ENCODE data around the gene KRTAP4-2.
"Not testable (repeated sequence)": the region's sequence is repeated elsewhere in the genome, so short reads cannot be mapped to it uniquely, and the experiment has no call there.

The KRTAP4-2 gene

DNA sequence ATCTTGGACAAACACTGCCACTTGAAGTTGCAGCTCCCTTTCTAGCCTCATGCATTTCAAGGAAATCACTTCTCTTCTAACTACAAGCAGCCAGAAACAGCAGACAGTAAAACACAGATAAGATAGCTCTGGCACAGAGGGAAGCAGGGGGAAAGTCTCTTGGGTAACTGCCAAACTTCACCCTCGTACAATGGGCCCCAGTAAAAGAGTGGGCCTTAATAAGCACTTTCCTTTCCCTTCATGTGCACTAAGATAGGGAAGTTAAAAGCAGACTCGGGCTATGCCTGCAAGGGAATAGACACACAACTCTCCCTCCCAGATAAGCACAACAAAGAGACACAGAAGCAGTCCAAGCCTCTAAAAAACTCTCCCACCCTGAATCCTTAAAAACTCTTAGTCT is 24.2 kb downstream of the KRTAP4-2 start:
- Histone ChIP-seq H3K4me1 (no peaks in the 10 kb centered on the region), H3K36me3 (no peaks in the 10 kb centered on the region), H3K27ac (no peak overlapping the region), H3K27me3 (peaks cover 0 to 12% of the 10 kb centered on the region in 2 donors), H3K9me3 (no peaks in the 10 kb centered on the region), H3K4me3 (no peak overlapping the region)
- TF ChIP-seq, protein P1, sequence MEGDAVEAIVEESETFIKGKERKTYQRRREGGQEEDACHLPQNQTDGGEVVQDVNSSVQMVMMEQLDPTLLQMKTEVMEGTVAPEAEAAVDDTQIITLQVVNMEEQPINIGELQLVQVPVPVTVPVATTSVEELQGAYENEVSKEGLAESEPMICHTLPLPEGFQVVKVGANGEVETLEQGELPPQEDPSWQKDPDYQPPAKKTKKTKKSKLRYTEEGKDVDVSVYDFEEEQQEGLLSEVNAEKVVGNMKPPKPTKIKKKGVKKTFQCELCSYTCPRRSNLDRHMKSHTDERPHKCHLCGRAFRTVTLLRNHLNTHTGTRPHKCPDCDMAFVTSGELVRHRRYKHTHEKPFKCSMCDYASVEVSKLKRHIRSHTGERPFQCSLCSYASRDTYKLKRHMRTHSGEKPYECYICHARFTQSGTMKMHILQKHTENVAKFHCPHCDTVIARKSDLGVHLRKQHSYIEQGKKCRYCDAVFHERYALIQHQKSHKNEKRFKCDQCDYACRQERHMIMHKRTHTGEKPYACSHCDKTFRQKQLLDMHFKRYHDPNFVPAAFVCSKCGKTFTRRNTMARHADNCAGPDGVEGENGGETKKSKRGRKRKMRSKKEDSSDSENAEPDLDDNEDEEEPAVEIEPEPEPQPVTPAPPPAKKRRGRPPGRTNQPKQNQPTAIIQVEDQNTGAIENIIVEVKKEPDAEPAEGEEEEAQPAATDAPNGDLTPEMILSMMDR (IDR thresholded peaks at IDR 0.05), result no peak
- no peak for DNase-seq
- intact Hi-C loops (cut with DNase I; ENCODE audit: low total_unique reads), result no loop called here

DNA sequence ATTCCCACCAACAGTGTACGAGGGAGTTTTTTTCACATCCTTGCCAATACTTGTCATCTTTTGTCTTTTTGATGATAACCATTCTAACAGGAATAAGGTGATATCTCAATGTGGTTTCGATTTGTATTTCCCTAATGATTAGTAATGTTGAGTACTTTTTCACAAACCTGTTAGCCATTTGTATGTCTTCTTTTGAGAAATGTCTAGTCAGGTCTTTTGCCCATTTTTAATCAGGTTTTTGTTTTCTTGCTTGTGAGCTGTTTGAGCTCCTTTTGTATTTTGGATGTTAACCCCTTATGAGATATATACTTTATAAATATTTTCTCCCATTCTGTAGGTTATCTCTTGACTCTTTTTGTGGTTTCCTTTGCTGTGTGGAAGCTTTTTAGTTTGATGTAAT is 26.5 kb downstream of the KRTAP4-2 start:
- Histone ChIP-seq H3K27ac (no peak overlapping the region), H3K9me3 (no peaks in the 10 kb centered on the region), H3K4me1 (no peaks in the 10 kb centered on the region), H3K36me3 (no peaks in the 10 kb centered on the region), H3K27me3 (peaks cover 0 to 4% of the 10 kb centered on the region in 2 donors), H3K4me3 (no peak overlapping the region)
- DNase-seq, result no peak
- TF ChIP-seq, protein P1 (IDR thresholded peaks at IDR 0.05), result no peak
- intact Hi-C loops (cut with DNase I; ENCODE audit: low total_unique reads), result no loop called here

DNA sequence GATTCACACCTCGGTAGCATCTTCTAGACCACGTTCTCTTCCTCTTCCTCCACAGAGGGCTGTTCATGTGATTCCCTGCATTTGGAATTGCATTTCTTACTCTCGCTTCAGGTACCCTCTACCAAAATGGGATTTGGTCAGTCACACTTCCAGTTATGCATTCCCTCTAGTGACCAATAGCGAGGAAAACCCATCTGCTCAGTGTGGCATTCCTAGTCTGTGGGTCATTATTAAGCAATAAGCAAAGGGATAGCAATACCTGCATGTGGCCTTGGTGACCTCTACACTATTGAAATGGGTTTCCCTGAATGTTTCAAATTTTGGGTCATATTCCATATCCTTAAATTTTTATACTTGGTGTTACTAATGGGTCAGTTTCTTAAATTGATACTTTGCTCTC is 28.0 kb downstream of the KRTAP4-2 start:
- Histone ChIP-seq H3K4me1 (no peaks in the 10 kb centered on the region), H3K4me3 (no peak overlapping the region), H3K27ac (no peak overlapping the region), H3K36me3 (no peaks in the 10 kb centered on the region), H3K9me3 (no peaks in the 10 kb centered on the region), H3K27me3 (peaks cover 0 to 4% of the 10 kb centered on the region in 2 donors)
- TF ChIP-seq, protein P1 (IDR thresholded peaks at IDR 0.05), result no peak
- DNase-seq, result no peak
- intact Hi-C loops (cut with DNase I; ENCODE audit: low total_unique reads), result no loop called here

DNA sequence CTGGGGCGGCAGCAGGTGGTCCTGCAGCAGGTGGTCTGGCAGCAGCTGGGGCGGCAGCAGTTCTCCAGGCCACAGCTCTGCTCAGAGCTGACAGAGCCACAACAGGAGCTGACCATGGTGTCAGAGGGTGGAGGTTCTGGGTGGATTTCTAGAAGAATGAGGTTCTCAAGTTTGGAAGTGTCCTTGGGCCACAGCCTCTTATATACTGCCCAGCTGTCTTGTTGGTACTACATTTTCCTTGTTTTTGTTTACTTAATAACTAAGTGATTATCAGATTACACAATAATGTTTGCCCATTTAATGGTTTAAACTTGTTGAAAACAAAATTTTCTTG is 28.4 kb downstream of the KRTAP4-2 start, which contains the start of gene KRTAP4-5:
Gene KRTAP4-5, minus strand, starts transcription at position 174 of the 334 bp plus-strand sequence. Its CDS starts 58 bp downstream, at position 116.
- Histone ChIP-seq H3K36me3 (no peaks in the 10 kb centered on the region), H3K4me1 (no peaks in the 10 kb centered on the region), H3K9me3 (no peaks in the 10 kb centered on the region), H3K4me3 (no peak within 1 kb of the TSS), H3K27ac (no peak within 1 kb of the TSS), H3K27me3 (peaks cover 0 to 4% of the 10 kb centered on the region in 2 donors)
- no peak for DNase-seq
- intact Hi-C loops (cut with DNase I; ENCODE audit: low total_unique reads), result no loop called here
- TF ChIP-seq, protein P1 (IDR thresholded peaks at IDR 0.05), result no peak

DNA sequence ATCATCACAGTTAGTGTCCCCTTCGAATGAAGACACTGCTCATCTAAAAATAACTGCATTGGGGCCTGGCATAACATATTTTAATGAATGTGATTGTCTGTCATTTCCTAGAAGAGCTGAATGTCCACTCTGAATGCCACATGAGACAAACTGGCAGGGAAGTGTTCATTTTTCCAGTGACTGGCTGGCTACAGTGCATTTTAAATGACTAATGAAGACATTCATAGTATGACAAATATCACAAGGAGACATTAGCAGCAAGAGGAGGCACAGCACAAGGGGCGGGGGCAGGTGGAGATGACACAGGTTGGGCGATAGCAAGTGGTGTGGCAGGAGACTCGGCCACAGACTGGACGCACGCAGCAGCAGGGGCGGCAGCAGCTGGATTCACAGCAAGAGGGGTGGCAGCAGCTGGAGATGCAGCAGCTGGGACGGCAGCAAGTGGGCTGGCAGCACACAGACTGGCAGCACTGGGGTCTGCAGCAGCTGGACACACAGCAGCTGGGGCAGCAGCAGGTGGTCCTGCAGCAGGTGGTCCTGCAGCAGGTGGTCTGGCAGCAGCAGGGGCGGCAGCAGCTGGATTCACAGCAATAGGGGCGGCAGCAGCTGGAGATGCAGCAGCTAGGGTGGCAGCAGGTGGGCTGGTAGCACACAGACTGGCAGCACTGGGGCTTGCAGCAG is 28.9 kb downstream of the KRTAP4-2 start:
- H3K36me3 ChIP-seq; DNase-seq; H3K9me3 ChIP-seq; H3K4me3 ChIP-seq; H3K27ac ChIP-seq; intact Hi-C loops (cut with DNase I; ENCODE audit: low total_unique reads); H3K27me3 ChIP-seq; H3K4me1 ChIP-seq: not testable (repeated sequence)

DNA sequence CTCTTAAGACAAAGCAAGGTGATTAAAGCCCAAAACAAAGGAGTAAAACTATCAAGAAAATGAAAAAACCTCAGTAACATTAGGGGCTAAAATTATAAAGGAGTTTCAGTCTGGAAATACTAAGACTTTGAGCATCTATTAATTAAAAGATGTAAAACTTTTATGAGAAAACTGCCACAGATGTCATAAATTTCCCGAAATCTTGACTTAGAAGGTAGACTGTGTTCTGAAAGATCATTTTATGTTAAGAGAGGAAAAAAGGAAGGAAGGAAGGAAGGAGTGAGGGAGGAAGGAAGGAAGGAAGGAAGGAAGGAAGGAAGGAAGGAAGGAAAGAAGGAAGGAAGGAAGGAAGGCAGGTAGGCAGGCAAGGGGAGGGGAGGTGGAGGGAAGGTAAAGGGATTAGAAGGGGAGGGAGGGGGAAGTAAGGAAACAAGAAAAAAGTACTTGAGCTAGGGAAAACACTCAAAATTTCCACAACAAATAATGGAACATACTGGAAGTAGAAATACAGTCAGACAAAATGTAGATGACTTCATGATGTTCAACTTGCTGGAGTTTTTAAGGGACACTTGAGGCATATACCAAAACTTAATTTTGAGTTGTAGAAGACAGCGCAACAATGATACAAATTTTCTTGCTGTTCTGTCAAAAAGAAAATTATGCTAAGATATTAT is 30.4 kb downstream of the KRTAP4-2 start:
- TF ChIP-seq, protein P1 (IDR thresholded peaks at IDR 0.05), result no peak
- no peak overlapping the region for H3K27ac ChIP-seq
- H3K4me1 ChIP-seq, result no peaks in the 10 kb centered on the region
- H3K36me3 ChIP-seq, result no peaks in the 10 kb centered on the region
- H3K9me3 ChIP-seq, result peaks cover 0 to 10% (median 0%) of the 10 kb centered on the region in 3 donors
- DNase-seq, result no peak
- H3K27me3 ChIP-seq, result no peaks in the 10 kb centered on the region
- H3K4me3 ChIP-seq, result no peak overlapping the region
- intact Hi-C loops (cut with DNase I; ENCODE audit: low total_unique reads), result no loop called here
